ENCODE results near the gene MSLN. TPM values are rescaled to one million over a fixed set of nuclear protein-coding genes. Genes with fewer than 3 reads are reported as not detected.

MSLN gene
- total and polyA plus RNA-seq, 9 of the 15 experiments (the other 6 are each of a cell fraction or from before 2014, with no cell fraction given) = not detected

DNA sequence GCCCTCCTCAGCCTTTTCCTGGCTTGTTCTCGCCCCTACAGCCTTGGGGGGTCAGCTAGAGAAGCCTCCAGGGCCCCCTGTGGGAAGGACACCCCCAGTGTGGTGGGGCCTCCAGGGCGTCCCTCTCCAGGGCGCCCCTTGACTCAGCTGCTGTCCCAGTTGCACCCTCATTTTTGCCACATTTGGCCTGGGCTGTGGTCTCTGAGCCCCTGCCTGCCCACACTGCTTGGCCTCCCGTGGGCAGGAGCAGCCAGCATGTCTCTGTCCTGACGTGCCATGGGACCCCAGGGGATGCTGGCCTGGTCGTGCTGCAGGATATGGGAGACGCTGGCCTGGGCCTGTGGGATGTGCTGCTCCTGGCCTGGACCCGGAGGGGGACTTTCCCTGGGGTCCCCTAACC lies 32.9 kb downstream of the MSLN start:
- Histone ChIP-seq H3K4me2 (ENCODE audit: insufficient read depth, low read length) (no peak overlapping the region), H3K9ac (ENCODE audit: insufficient read depth in 1 of 2, low read depth in 2 of 2, low read length in 2 of 2) (peak overlapping the region in 1 of 2 experiments; percentile 35; a peak in 1 of 4 replicates), H3K79me2 (ENCODE audit: control insufficient read depth, insufficient read depth, low read length) (peaks cover 16% of the 10 kb centered on the region), H2AFZ (ENCODE audit: low read depth, low read length) (no peak overlapping the region), H3K9me3 (replicated peaks; ENCODE audit: control insufficient read depth, insufficient read depth, low read depth, low read length) (no peaks in the 10 kb centered on the region), H3K4me3 (no peak overlapping the region), H3K9me1 (ENCODE audit: control insufficient read depth, insufficient read depth, low read length) (no peaks in the 10 kb centered on the region), H4K20me1 (replicated peaks; ENCODE audit: control insufficient read depth, insufficient read depth, low read length) (0 out of 2 replicates have a peak, but pooled peaks cover 4% of the 10 kb centered on the region), H3K36me3 (ENCODE audit: control insufficient read depth, insufficient read depth, low read length) (peaks cover 69% of the 10 kb centered on the region; the same call in 2 of the 3 replicates), H3K4me1 (replicated peaks in 1 of 2; ENCODE audit: control insufficient read depth in 2 of 2, insufficient read depth in 2 of 2, low read length in 2 of 2) (peaks cover 7 to 89% of the 10 kb centered on the region in 2 experiments; a peak in 3 of 5 replicates), H3K27ac (ENCODE audit: extremely low read depth, low read depth, low read length) (no peak overlapping the region), H3K27me3 (ENCODE audit: control insufficient read depth in 2 of 2, insufficient read depth in 2 of 2, low read length in 2 of 2) (no peaks in the 10 kb centered on the region)
- intact Hi-C loops (cut with micrococcal nuclease) = no loop called here
- ChIA-PET CTCF (ENCODE audit: low intra/inter-chr PET ratio) (no interaction called here), POLR2A (no interaction called here)
- in situ Hi-C loops (cut with MboI) = no loop called here
- TF ChIP-seq BDP1 (IDR thresholded peaks at IDR 0.05; ENCODE audit: insufficient read depth, insufficient read length) (no peak), STAT5A (IDR thresholded peaks at IDR 0.05; ENCODE audit: borderline replicate concordance, low read length) (no peak), HNRNPH1 (optimal IDR thresholded peaks at IDR 0.05; ENCODE audit: low read depth, low read length) (no peak), NCOA2 (IDR thresholded peaks at IDR 0.05; ENCODE audit: partially characterized antibody in 2 of 2) (no peak), ZNF444 (CRISPR knock-in tag; IDR thresholded peaks at IDR 0.05) (no peak), ZC3H8 (IDR thresholded peaks at IDR 0.05) (no peak), ARID2 (IDR thresholded peaks at IDR 0.05) (no peak), KLF13 (tag; IDR thresholded peaks at IDR 0.05; ENCODE audit: borderline replicate concordance, low read depth) (no peak), SMARCC2 (IDR thresholded peaks at IDR 0.05; ENCODE audit: low read depth) (no peak), HDAC8 (tag; IDR thresholded peaks at IDR 0.05) (no peak), U2AF1 (optimal IDR thresholded peaks at IDR 0.05; ENCODE audit: low read depth, low read length) (no peak), MXI1 (IDR thresholded peaks at IDR 0.05; ENCODE audit: low read depth, low read length) (no peak), MYBL2 (IDR thresholded peaks at IDR 0.05; ENCODE audit: low read depth) (no peak), MYBL2 (CRISPR knock-in tag; IDR thresholded peaks at IDR 0.05; ENCODE audit: borderline replicate concordance) (no peak), SIN3B (IDR thresholded peaks at IDR 0.05; ENCODE audit: low read depth) (no peak), NCOR1 (IDR thresholded peaks at IDR 0.05) (no peak)
- TF ChIP-seq, protein P1, sequence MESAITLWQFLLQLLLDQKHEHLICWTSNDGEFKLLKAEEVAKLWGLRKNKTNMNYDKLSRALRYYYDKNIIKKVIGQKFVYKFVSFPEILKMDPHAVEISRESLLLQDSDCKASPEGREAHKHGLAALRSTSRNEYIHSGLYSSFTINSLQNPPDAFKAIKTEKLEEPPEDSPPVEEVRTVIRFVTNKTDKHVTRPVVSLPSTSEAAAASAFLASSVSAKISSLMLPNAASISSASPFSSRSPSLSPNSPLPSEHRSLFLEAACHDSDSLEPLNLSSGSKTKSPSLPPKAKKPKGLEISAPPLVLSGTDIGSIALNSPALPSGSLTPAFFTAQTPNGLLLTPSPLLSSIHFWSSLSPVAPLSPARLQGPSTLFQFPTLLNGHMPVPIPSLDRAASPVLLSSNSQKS (CRISPR knock-in tag; IDR thresholded peaks at IDR 0.05) = no peak
- FAIRE-seq (no peak), ATAC-seq (no peak), DNase-seq (ENCODE audit: extremely low read depth in 1 of 4, low spot score in 3 of 4) (no peak)
- WGBS (ENCODE audit: insufficient coverage, low coverage, missing lambda C conversion rate) = 98% methylated on average over 6 of the region's 8 CpGs
- BruUV-seq (replicated peaks) = no TSS peak
